Stimulated activated CD4-positive, alpha-beta T cell treated with anti-CD3 and anti-CD28 coated beads, Interleukin-1b, Interleukin-23, amount 100 ng/mL, for 1 hour (primary cell): ENCODE data around the gene MAST4.

ENCODE experiments used
- DNase-seq, 2 donors: peaks; one replicate each; pipeline ENCODE4 v3.0.0-alpha.2; 2020; ENCODE audit warnings: low read depth in 2 of 2

Gene MAST4

GRCh38 chr5:67015541-67016191 lies 419.5 kb downstream of the MAST4 start:
- no peak for DNase-seq

DNA sequence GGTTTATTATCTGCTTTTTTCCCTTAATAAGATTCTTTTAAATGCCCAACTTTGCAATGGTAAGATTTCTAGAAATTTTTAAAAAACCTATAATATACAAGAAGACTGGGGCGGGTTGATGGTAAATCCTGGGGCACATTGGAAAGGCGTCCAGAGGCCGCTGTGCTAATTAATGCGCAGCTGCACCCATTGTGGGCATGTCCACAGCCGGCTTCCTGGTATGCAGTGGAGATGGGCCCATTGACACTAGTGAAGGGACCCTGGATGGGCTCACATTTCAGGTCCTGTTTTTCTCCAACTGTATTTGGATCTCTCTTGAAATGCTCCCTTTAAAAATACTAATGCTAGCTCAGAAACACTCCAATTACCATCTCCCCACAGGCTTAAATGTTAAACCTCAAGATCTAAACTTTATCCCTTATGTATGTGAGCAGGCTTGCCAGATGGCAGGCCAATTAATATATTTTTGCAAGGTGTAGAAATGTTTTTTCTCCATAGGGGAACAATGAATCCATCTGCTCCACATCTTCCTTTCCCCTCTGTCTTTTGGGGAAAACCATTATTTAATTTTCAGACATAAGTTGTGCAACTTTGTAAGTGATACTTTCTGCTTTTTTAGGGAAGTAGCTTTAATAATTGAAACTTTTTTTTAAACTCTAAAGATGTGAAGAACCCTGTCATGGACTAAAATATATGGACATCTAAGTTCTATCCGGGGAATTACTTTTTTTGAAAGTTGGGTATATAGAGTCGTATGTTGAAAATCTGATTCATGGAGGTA lies 423.1 kb downstream of the MAST4 start:
- no peak for DNase-seq

GRCh38 chr5:67020096-67020615 lies 424.0 kb downstream of the MAST4 start:
- DNase-seq: no peak

GRCh38 chr5:67021031-67021430 lies 424.8 kb downstream of the MAST4 start:
- DNase-seq: no peak

DNA sequence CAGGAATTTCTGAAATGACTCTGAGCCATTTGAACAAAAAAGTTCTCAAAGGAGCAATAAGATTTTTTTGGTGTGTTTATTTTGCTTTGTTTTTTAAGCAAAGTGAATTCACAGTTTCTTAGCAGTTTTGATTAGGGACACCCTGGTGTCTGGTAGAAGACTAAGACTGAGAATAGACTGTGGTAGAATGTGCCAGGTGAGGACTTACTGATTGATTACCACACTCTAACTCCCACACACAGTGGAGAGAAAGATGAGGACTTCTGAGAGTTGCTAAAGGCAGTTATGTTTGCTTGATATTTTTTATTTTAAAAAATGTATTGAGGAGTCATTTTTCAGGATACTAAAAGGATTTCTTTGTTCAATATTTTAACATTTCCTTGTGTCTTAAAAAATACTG lies 425.3 kb downstream of the MAST4 start:
- no peak for DNase-seq

- DNase-seq: no peak
These were observed 425.8 kb downstream of the MAST4 start for GRCh38 chr5:67021962-67022361.

DNA sequence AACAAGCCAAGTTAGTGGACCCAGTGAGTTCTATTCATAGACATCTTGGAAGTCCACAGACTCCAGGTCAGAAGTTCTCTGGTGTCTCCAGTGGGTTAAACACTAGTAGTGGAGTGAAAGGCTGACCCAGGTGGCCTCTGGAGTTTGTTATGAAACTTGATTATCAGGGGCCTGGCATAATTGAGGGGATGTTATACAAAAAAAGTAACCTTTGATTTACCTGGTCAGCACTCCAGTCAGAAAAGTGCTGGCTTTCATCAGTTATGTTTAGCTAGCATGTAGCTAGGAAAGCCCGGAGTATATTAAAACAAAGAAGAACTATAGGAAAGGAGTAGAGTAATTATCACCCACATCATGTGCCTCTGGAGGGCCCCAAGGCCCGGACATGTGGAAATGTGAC lies 429.3 kb downstream of the MAST4 start:
- no peak for DNase-seq

GRCh38 chr5:67026278-67026677 lies 430.1 kb downstream of the MAST4 start:
- DNase-seq: no peak

- no peak for DNase-seq
These were observed 431.0 kb downstream of the MAST4 start for GRCh38 chr5:67027171-67027570.

GRCh38 chr5:67028371-67028770 lies 432.2 kb downstream of the MAST4 start:
- DNase-seq: no peak

GRCh38 chr5:67028941-67029340 lies 432.7 kb downstream of the MAST4 start:
- no peak for DNase-seq

GRCh38 chr5:67029481-67029880 lies 433.3 kb downstream of the MAST4 start:
- DNase-seq: no peak

DNA sequence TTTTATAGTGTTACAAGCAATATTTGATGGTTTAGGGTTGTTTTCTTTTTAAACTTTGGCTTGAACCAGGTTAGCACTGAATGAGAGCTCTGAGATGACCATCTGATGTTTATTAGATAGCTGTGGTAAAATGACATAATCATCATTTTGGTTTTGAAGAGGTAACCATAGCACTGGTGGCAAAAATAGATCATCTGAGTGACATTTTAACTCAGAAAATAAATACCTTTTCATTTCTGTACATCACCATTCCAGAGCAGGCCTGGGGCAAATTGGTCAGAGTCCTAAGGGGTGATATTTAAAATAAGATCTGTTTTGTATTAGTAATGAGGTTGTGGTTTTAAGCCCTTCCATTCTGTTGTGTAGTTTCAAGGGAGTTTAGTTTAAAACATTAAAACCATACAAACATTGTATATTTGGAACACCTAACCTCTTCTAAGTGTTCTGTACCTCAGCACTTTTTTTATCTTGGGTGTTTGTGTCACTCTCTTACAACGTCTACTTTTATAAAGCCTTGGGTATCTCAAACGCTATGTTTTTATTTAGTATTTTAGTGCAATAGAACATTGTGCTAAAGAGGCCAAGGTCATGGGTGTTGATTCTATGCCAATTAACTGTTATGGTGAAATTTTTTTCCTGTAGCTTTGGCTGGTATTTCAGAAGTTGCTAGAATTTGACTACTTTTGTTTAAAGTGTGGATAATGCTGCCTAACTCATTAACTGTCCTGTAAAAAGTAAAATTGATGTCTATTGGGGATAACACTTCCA lies 434.3 kb downstream of the MAST4 start:
- DNase-seq: no peak

- no peak for DNase-seq
These were observed 434.9 kb downstream of the MAST4 start for GRCh38 chr5:67031057-67031443.

DNA sequence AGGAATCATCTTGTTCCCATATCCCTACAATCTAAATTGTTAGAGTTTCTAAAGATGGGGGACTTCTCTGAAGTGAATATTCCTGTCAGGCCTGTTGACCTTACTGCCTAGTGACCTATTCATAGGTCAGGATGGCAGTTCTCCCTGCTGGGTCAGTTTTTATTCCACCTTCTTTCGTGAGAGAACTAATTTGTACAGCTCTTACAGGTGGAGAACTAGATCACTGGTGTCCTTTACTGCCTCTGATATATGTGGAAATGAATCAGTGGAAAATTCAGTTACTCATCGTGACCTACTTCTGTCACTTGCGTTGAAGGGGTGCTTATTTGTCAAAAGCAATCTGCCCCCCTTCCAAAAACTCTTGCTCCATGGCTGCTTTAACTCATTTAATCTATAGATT lies 435.5 kb downstream of the MAST4 start:
- DNase-seq: no peak

DNA sequence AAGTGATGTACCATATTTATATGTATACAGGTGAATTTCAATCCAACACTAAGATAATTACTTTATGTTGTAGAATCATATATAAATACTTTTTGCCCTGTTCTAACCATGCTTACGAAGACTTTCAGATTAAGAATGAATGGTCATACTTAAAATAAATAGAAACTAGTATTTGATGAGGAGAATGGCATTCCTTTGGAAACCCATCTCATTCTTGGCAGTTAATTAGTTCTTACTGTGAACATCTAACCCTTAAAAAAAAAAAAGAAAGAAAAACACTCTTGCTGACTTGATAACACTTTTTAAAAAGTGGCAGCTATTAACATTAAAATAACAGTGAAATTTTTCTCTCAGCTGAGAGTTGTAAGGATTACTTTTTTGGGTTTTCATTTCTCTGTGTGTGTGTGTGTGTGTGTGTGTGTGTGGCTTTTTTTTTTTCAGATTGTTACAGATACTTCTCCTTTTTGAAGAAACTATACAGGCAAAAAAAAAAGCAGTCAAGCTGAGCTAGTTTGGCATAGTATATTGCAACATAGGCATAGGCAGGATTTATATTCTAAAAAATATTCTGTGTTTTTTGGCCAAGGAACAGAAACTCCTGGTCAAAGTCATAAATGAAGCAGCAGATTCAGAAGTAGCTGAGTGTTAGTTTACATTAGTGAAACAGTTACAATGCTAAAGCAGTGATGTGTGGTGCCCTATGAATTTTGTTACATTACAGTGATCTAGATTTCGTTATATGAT lies 436.9 kb downstream of the MAST4 start:
- DNase-seq: no peak

- no peak for DNase-seq
These were observed 437.9 kb downstream of the MAST4 start for GRCh38 chr5:67033880-67034651.

DNA sequence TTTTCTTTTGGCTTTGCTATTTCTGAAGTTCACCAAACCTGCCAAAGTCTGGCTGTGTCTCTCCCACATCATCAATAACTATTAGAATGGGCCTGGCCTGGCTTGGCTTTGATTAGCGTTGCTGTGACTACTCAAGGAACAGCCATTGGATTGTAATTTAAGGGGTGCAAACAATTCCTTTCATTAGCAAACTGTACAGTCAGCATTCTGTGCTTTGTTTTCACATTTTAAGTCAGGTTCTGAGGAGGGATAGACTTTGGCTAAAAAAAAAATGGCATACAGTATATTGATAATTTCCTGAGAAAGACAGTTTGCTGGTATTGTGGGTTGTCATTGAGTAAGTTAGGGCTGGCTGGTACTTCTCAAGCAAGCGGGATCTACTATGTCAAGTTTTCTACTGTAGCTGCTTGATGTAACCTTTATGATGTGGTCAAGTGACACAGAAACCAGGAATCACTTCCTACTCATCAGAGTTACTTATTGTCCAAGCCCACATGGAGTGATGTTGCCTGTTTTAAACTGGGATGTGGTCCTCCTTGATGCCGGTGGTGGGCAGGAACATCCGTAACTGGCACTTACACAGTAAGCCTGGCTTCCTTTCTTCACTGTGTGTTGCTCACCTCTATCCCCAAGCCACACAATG lies 439.0 kb downstream of the MAST4 start:
- no peak for DNase-seq

GRCh38 chr5:67037171-67037570 lies 441.0 kb downstream of the MAST4 start:
- DNase-seq: no peak

DNA sequence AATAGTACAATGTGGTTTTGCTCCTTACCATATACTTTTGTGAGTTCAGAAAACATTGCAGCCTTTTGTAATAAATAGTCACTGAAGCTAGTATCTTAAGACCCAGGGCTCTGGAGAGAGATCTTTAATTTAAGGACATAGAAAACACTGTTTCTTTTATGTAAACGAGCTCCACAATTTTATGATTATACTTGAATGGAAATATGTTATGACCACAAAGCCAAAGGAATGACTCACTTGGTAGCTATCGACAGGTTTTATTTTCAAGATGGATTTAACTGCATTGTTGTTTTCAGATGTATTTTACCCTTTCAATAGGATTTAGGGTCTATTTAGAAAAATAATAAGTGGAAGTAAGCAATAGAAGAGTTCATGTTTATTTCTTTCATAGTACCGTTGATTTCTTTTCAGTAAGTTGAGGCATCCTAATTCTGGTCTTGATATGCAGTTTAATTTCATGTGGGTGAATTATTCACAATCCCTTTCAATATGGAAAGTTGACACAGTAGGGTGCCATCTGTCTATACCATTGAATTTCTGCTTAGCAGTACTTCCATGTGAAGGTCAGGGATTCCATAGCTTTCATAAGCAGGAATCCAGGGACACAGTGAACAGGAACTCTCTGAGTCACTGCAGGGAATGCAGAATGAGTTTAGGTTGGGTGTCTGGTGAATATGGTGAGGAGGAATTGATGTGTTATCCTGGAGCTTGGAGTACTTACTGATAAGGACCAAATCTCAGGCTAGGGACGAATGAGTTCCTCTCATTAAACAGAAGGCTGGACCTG lies 442.8 kb downstream of the MAST4 start:
- no peak for DNase-seq
